Large intestine (tissue), 3 donors: Measurements from ENCODE around the gene ABCB10. TPM values are rescaled to one million over a fixed set of nuclear protein-coding genes. Genes with fewer than 3 reads are reported as not detected.

ENCODE experiments used
- DNase-seq, 2 donors: peaks; one replicate each; pipeline versions ENCODE4 v3.0.0 to v3.0.0-alpha.2; 2013
- H3K27ac ChIP-seq: one replicate; pipeline ENCODE4 v1.5.1; 2013; ENCODE audit warnings: low read length
- H3K27me3 ChIP-seq: 2 replicates; pipeline ENCODE4 v1.6.1; 2013; ENCODE audit warnings: low read length; ENCODE audit not compliant: control insufficient read depth, insufficient read depth
- H3K36me3 ChIP-seq: 2 replicates; pipeline ENCODE4 v1.6.1; 2013; ENCODE audit warnings: low read length; ENCODE audit not compliant: control insufficient read depth, insufficient read depth
- H3K4me1 ChIP-seq: one replicate; pipeline ENCODE4 v1.6.1; 2013; ENCODE audit warnings: low read length; ENCODE audit not compliant: control insufficient read depth, insufficient read depth
- H3K4me3 ChIP-seq: one replicate; pipeline ENCODE4 v1.5.1; 2013; ENCODE audit warnings: low read length
- H3K9me3 ChIP-seq: one replicate; pipeline ENCODE4 v1.6.1; 2013; ENCODE audit warnings: mild to moderate bottlenecking, low read depth, low read length, moderate library complexity; ENCODE audit not compliant: control insufficient read depth
- WGBS: methylation state at CpG from one replicate; pipeline ENCODE4 v1.1.5; 2013; ENCODE audit warnings: low lambda C conversion rate; ENCODE audit not compliant: insufficient coverage; 5-methylcytosine and 5-hydroxymethylcytosine counted together
- polyA plus RNA-seq: library from polyadenylated mRNA; unstranded; fragments of 120-200 nt; gene quantifications from one replicate; pipeline ENCODE4 v1.2.1, GENCODE V29; 2013

The ABCB10 gene
- polyA plus RNA-seq, 1 donor, result 33.3 TPM

DNA sequence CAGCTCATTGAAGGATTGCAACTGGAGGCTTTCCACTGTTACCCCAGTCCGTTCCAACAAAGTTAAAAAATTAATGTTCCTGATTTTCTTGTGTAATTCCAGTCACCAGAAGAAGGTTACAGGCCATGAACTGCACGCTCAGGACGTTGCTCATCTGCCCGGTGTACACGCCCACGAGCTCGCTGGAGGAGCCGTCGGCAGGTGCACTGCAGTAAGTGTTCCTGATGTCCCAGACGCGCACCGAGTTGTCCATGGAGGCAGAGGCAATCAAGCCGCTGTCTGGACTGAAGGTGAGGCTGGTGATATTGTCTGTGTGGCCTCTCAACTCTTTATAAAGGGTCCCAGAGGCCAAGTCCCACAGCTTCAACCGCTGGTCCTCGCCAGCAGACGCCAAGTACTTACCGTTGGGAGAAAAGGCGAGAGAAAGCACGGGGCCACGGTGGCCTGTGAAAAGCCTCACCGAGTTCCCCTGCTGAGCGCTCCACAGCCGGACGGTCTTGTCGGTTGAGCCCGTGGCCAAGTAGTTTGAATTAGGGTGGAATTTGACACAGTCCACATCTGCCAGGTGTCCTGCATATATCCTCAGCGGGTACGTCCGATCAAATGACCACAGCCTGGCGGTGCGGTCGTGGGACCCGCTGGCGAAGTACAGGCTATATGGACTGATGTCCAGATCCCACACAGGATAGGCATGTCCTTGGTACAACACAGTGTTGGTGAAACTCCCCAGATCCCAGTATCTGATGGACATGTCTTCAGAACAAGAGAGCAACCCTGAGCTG lies 35.9 kb upstream of the ABCB10 start:
- H3K36me3 ChIP-seq, result peaks cover 20% of the 10 kb centered on the region
- no peak overlapping the region for H3K4me3 ChIP-seq
- H3K9me3 ChIP-seq, result no peaks in the 10 kb centered on the region
- DNase-seq, result no peak
- WGBS, result no CpG with 5 or more reads among the region's 34 CpGs
- no peak overlapping the region for H3K27ac ChIP-seq
- H3K4me1 ChIP-seq, result no peaks in the 10 kb centered on the region
- no peaks in the 10 kb centered on the region for H3K27me3 ChIP-seq

DNA sequence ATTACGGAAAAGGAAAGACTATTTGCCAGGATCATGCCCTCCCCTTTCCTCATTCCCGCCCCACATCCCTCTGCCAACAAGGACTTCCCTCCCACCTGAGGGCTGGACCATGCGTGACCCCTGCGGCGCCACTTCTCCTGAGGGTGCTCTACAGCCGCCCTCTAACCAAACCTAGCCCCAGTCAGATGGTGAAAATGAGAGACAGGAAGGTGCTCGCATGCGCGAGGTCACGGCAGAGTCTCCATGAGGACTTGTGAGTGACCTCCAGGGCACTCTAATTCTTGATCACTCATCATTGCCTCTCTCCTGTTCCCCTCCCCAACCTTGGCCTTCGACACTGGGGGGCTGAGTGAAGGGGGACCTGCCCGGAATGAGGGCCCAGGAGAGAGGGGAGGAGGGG lies 35.3 kb upstream of the ABCB10 start:
- no peaks in the 10 kb centered on the region for H3K27me3 ChIP-seq
- H3K36me3 ChIP-seq, result peaks cover 20% of the 10 kb centered on the region
- DNase-seq, result no peak
- no peak overlapping the region for H3K4me3 ChIP-seq
- no peak overlapping the region for H3K27ac ChIP-seq
- no CpG with 5 or more reads among the region's 12 CpGs for WGBS
- H3K9me3 ChIP-seq, result no peaks in the 10 kb centered on the region
- H3K4me1 ChIP-seq, result no peaks in the 10 kb centered on the region

GRCh38 chr1:229590119-229590518 lies 31.6 kb upstream of the ABCB10 start:
- Histone ChIP-seq H3K27ac (no peak overlapping the region), H3K4me3 (no peak overlapping the region), H3K36me3 (peaks cover 16% of the 10 kb centered on the region), H3K27me3 (no peaks in the 10 kb centered on the region), H3K9me3 (no peaks in the 10 kb centered on the region), H3K4me1 (no peaks in the 10 kb centered on the region)
- WGBS, result no CpG with 5 or more reads among the region's 5 CpGs
- DNase-seq, result no peak

- no peak overlapping the region for H3K4me3 ChIP-seq
- H3K9me3 ChIP-seq, result no peaks in the 10 kb centered on the region
- H3K27ac ChIP-seq, result no peak overlapping the region
- no peaks in the 10 kb centered on the region for H3K4me1 ChIP-seq
- no peaks in the 10 kb centered on the region for H3K36me3 ChIP-seq
- no peak for DNase-seq
- WGBS, result 83% methylated on average over 1 of the region's 2 CpGs
- H3K27me3 ChIP-seq, result no peaks in the 10 kb centered on the region
These were observed 26.8 kb upstream of the ABCB10 start for GRCh38 chr1:229585338-229585737.

GRCh38 chr1:229582715-229583114 lies 24.2 kb upstream of the ABCB10 start:
- no peak overlapping the region for H3K4me3 ChIP-seq
- no peak overlapping the region for H3K27ac ChIP-seq
- no peaks in the 10 kb centered on the region for H3K36me3 ChIP-seq
- H3K27me3 ChIP-seq, result no peaks in the 10 kb centered on the region
- no peaks in the 10 kb centered on the region for H3K9me3 ChIP-seq
- 92% methylated on average over 2 of the region's 4 CpGs for whole genome bisulfite sequencing
- H3K4me1 ChIP-seq, result no peaks in the 10 kb centered on the region
- DNase-seq, result no peak

DNA sequence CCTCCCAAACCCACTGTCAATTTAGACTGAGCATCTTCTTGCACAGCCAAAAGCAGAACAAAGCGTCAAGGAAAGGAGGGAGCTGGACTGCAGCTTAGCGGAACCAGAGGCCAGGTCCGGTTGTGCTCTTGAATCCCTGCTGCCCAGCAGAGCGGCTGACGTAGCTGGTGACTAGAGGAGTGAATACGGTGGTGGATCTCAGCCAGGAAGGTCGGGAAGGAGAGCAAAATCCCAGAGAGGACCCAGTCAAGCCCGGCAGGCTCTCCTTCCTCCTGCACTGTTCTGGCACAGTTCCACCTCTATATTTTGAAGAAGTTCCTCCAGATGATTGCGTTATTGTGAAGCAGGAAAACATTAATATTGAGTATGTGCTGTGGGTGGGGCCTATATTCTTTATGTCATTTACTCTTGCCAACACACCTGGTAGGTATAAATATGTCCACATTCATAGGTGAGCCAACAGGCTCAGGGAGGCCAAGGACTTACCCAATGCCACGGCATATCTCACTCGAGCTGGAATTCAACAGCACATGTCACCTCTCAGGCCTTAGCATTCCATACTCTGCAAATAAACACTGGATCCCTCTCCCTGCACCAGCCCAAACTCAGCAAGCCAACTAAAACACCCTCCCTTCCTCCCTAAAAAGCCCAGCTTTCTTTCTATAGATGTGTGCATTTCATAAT lies 23.6 kb upstream of the ABCB10 start:
- Histone ChIP-seq H3K9me3 (no peaks in the 10 kb centered on the region), H3K27me3 (no peaks in the 10 kb centered on the region), H3K4me1 (no peaks in the 10 kb centered on the region), H3K27ac (no peak overlapping the region), H3K36me3 (no peaks in the 10 kb centered on the region), H3K4me3 (no peak overlapping the region)
- WGBS, result no CpG with 5 or more reads among the region's 11 CpGs
- no peak for DNase-seq

DNA sequence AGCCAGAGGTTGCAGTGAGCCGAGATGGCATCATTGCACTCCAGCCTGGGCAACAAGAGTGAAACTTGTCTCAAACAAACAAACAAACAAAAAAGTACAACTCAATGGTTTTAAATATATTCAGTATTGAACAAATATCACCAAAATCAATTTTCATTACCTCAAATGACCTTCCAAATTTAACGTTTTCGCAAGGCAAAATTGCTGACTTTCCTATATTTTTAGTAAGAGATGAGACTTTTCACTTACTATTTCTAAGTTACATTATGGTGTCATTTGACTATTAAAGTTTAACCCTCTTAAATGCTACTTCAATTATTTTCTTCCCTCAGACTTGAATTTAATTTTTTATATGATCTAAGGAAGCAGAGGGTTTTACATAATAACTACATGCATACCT lies 23.0 kb upstream of the ABCB10 start:
- no peaks in the 10 kb centered on the region for H3K36me3 ChIP-seq
- H3K9me3 ChIP-seq, result no peaks in the 10 kb centered on the region
- no peaks in the 10 kb centered on the region for H3K4me1 ChIP-seq
- no peak overlapping the region for H3K4me3 ChIP-seq
- H3K27ac ChIP-seq, result no peak overlapping the region
- H3K27me3 ChIP-seq, result no peaks in the 10 kb centered on the region
- WGBS, result 83% methylated on average over 2 of the region's 3 CpGs
- no peak for DNase-seq

DNA sequence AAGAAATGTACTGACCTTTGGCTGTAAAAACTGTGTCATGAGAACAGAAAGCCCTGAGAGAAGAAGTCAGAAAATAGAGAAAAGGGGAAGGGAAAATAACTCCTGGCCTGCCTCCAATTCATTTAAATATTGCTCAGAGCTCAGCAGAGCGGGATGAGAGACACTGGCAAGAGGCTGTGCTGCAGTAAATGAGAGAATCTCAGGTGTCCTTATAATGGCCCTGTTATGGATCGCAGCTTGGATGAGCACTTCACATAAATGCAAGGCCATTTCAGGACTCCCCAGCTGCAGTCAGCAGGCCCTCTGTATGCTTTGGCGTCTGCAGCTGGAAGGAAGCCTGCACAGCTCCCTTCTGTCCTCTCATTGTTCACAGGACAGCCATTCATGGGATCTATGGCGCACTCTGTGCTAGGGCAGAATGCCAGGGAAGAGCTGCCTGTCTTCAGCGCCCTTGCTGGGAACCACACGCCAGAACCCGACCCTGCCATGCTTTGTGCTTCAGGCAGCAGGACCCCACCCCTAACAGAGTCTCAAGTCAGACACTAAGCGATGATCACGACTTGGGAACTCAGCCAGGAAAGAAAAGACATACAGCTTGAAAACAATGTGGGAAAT lies 20.7 kb upstream of the ABCB10 start:
- Histone ChIP-seq H3K9me3 (no peaks in the 10 kb centered on the region), H3K4me1 (no peaks in the 10 kb centered on the region), H3K27ac (peak overlapping the region; percentile 10), H3K27me3 (no peaks in the 10 kb centered on the region), H3K4me3 (no peak overlapping the region), H3K36me3 (no peaks in the 10 kb centered on the region)
- 44% methylated on average over 2 of the region's 9 CpGs for WGBS
- peak; percentile 41 to 50 for DNase-seq

DNA sequence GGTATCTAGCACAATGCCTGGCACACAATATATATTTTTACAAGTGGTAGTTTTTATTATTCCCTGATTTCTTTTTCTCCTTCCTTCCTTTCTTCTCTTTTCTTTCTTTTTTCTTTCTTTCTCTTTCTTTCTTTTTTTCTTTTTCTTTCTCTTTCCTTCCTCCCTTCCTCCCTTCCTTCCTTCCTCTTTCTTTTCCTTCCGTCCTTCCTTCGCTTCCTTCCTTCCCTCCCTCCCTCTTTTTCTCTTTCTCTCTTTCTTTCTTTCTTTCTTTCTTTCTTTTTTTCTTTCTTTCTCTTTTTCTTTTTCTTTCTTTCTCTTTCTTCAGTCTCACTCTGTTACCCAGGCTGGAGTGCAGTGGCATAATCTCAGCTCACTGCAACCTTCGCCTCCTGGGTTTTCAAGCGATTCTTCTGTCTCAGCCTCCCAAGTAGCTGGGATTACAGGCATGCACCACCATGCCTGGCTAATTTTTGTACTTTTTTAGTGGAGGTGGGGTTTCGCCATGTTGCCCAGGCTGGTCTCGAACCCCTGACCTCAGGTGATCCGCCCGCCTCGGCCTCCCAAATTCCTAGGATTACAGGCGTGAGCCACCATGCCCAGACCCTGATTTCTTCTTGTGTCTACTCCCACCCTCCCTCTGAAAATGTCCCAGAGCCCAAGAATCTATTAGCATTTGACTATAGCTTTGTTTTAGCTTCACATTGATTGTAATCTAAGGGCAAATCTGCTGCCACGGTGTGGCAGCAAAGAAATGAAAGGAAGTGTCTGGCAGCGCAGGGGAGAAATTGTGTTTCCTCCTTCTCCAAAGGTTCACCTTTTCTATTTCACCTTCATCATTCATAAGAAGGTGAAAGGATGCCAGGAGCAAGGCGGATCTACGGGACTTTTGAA lies 19.9 kb upstream of the ABCB10 start:
- no peaks in the 10 kb centered on the region for H3K36me3 ChIP-seq
- WGBS, result 97% methylated on average over 2 of the region's 14 CpGs
- H3K27ac ChIP-seq, result peak overlapping the region; percentile 10
- H3K9me3 ChIP-seq, result no peaks in the 10 kb centered on the region
- no peak overlapping the region for H3K4me3 ChIP-seq
- no peak for DNase-seq
- H3K27me3 ChIP-seq, result no peaks in the 10 kb centered on the region
- no peaks in the 10 kb centered on the region for H3K4me1 ChIP-seq
